ENCODE data around the gene MT1G.

MT1G gene

GRCh38 chr16:56651586-56651985, 16.3 kb downstream of the MT1G start, which contains the start of gene MT1B:
Gene MT1B, plus strand, starts transcription at chr16:56651886. Its CDS starts 68 bp downstream, at chr16:56651954.
- no peak within 1 kb of the TSS for H3K4me3 ChIP-seq (ENCODE audit: low read depth in 1 of 2, low read length in 1 of 2)
- no peaks in the 10 kb centered on the region for H3K9me3 ChIP-seq
- H3K27me3 ChIP-seq: peaks cover 97% of the 10 kb centered on the region
- H3K36me3 ChIP-seq: no peaks in the 10 kb centered on the region
- no peak within 1 kb of the TSS for H3K27ac ChIP-seq
- H3K4me1 ChIP-seq (ENCODE audit: control insufficient read depth in 1 of 2, insufficient read depth in 1 of 2, low read depth in 1 of 2, low read length in 1 of 2): no peaks in the 10 kb centered on the region
- no peak for TF ChIP-seq CTCF (IDR thresholded peaks at IDR 0.05)

GRCh38 chr16:56649820-56650219, 18.0 kb downstream of the MT1G start:
- Histone ChIP-seq H3K4me3 (ENCODE audit: low read depth in 1 of 2, low read length in 1 of 2) (no peak overlapping the region), H3K27ac (no peak overlapping the region), H3K36me3 (no peaks in the 10 kb centered on the region), H3K9me3 (no peaks in the 10 kb centered on the region), H3K27me3 (peaks cover 97% of the 10 kb centered on the region), H3K4me1 (ENCODE audit: control insufficient read depth in 1 of 2, insufficient read depth in 1 of 2, low read depth in 1 of 2, low read length in 1 of 2) (no peaks in the 10 kb centered on the region)
- TF ChIP-seq CTCF (IDR thresholded peaks at IDR 0.05): no peak

GRCh38 chr16:56649271-56649670, 18.6 kb downstream of the MT1G start:
- no peak for TF ChIP-seq CTCF (IDR thresholded peaks at IDR 0.05)
- no peaks in the 10 kb centered on the region for H3K9me3 ChIP-seq
- H3K27me3 ChIP-seq: peaks cover 98% of the 10 kb centered on the region

GRCh38 chr16:56647641-56648431, 20.0 kb downstream of the MT1G start:
- TF ChIP-seq CTCF (IDR thresholded peaks at IDR 0.05): no peak
- H3K4me1 ChIP-seq (ENCODE audit: control insufficient read depth in 1 of 2, insufficient read depth in 1 of 2, low read depth in 1 of 2, low read length in 1 of 2): no peaks in the 10 kb centered on the region
- H3K27me3 ChIP-seq: peaks cover 100% of the 10 kb centered on the region

More at GRCh38 chr16:56649271-56649670, 18.6 kb downstream of the MT1G start:
- no peak overlapping the region for H3K27ac ChIP-seq
- H3K4me3 ChIP-seq (ENCODE audit: low read depth in 1 of 2, low read length in 1 of 2): no peak overlapping the region
- no peaks in the 10 kb centered on the region for H3K4me1 ChIP-seq (ENCODE audit: control insufficient read depth in 1 of 2, insufficient read depth in 1 of 2, low read depth in 1 of 2, low read length in 1 of 2)
- H3K36me3 ChIP-seq: no peaks in the 10 kb centered on the region

GRCh38 chr16:56645838-56646237, 22.0 kb downstream of the MT1G start:
- peaks cover 100% of the 10 kb centered on the region for H3K27me3 ChIP-seq
- no peaks in the 10 kb centered on the region for H3K9me3 ChIP-seq

More at GRCh38 chr16:56647641-56648431, 20.0 kb downstream of the MT1G start:
- H3K36me3 ChIP-seq: no peaks in the 10 kb centered on the region
- H3K4me3 ChIP-seq (ENCODE audit: low read depth in 1 of 2, low read length in 1 of 2): no peak overlapping the region
- no peak overlapping the region for H3K27ac ChIP-seq
- no peaks in the 10 kb centered on the region for H3K9me3 ChIP-seq

More at GRCh38 chr16:56645838-56646237, 22.0 kb downstream of the MT1G start:
- TF ChIP-seq CTCF (IDR thresholded peaks at IDR 0.05): no peak
- Histone ChIP-seq H3K4me3 (ENCODE audit: low read depth in 1 of 2, low read length in 1 of 2) (no peak overlapping the region), H3K4me1 (ENCODE audit: control insufficient read depth in 1 of 2, insufficient read depth in 1 of 2, low read depth in 1 of 2, low read length in 1 of 2) (no peaks in the 10 kb centered on the region), H3K27ac (no peak overlapping the region), H3K36me3 (no peaks in the 10 kb centered on the region)

Data from neutrophil (primary cell).